Thoracic aorta (tissue), 2 donors: ENCODE results near the gene PIP4P1. TPM values are rescaled to one million over a fixed set of nuclear protein-coding genes. Genes with fewer than 3 reads are reported as not detected.

ENCODE experiments used
- ATAC-seq: fragments of 150-250 bp; one replicate; pipeline ENCODE4 v1.8.0; 2017; ENCODE audit warnings: low read depth; ENCODE audit not compliant: insufficient number of reproducible peaks, low FRiP score
- DNase-seq: peaks from one replicate; pipeline ENCODE4 v3.0.0-alpha.2; 2020; ENCODE audit warnings: low spot score
- H3K27ac ChIP-seq, 2 donors: fragments of 200-600 bp; sonication (generic); 1 replicate in 1 of 2; 2 replicates in 1 of 2; pipeline ENCODE4 v1.5.1; 2016; ENCODE audit warnings: mild to moderate bottlenecking in 2 of 2, moderate library complexity in 2 of 2
- H3K27me3 ChIP-seq: fragments of 200-600 bp; sonication (generic); replicated peaks from 2 replicates; pipeline ENCODE4 v1.6.0; 2016; ENCODE audit warnings: mild to moderate bottlenecking; ENCODE audit not compliant: insufficient read depth
- H3K36me3 ChIP-seq: fragments of 200-600 bp; sonication (generic); one replicate; pipeline ENCODE4 v1.5.1; 2016
- H3K4me1 ChIP-seq, 2 donors: fragments of 200-600 bp; sonication (generic); 1 replicate in 1 of 2; 2 replicates in 1 of 2; pipeline versions ENCODE4 v1.5.1 to v1.6.0; 2016; ENCODE audit warnings: low read depth in 2 of 2, mild to moderate bottlenecking in 1 of 2; ENCODE audit not compliant: control insufficient read depth in 1 of 2
- H3K4me3 ChIP-seq: fragments of 200-600 bp; sonication (generic); 2 replicates; pipeline ENCODE4 v1.5.1; 2016; ENCODE audit warnings: mild to moderate bottlenecking
- H3K9me3 ChIP-seq: fragments of 200-600 bp; sonication (generic); 2 replicates; pipeline ENCODE4 v1.5.1; 2016
- total RNA-seq, 2 donors: library from RNA; depleted of rRNA; stranded (reverse); fragments of >200 nt; gene quantifications; one replicate each; pipeline versions ENCODE4 v1.1.0 to v1.2.3, GENCODE V29; 2016
- TF ChIP-seq, protein P1 (sequence below): fragments of 200-600 bp; sonication (generic); IDR thresholded peaks from one replicate; pipeline ENCODE4 v1.5.1; 2019; ENCODE audit warnings: antibody characterized with exemption

PIP4P1 gene
- total RNA-seq, 2 donors from 2014 or later = 11.6 to 13.8 TPM

DNA sequence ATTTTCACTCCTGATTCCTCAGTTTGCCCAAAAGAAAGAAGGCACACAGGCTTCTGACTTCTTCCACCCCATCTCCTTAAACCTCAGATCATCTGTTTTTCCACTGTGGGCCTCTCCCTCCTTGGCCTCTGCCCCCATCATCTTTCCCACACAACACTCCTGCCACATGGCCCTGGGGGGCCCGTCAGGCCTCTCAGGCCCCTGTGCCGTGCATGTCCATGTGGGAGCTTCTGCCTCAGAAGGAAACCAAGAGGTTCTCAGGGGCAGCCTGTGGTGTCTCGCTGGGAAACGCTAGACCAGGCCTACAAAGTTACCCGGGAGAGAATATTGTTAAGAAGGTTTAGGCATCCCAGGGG lies 33.2 kb downstream of the PIP4P1 start:
- Histone ChIP-seq H3K4me1 (no peaks in the 10 kb centered on the region), H3K4me3 (no peak overlapping the region), H3K27me3 (no peaks in the 10 kb centered on the region), H3K9me3 (no peaks in the 10 kb centered on the region), H3K36me3 (no peaks in the 10 kb centered on the region), H3K27ac (no peak overlapping the region)
- TF ChIP-seq, protein P1, sequence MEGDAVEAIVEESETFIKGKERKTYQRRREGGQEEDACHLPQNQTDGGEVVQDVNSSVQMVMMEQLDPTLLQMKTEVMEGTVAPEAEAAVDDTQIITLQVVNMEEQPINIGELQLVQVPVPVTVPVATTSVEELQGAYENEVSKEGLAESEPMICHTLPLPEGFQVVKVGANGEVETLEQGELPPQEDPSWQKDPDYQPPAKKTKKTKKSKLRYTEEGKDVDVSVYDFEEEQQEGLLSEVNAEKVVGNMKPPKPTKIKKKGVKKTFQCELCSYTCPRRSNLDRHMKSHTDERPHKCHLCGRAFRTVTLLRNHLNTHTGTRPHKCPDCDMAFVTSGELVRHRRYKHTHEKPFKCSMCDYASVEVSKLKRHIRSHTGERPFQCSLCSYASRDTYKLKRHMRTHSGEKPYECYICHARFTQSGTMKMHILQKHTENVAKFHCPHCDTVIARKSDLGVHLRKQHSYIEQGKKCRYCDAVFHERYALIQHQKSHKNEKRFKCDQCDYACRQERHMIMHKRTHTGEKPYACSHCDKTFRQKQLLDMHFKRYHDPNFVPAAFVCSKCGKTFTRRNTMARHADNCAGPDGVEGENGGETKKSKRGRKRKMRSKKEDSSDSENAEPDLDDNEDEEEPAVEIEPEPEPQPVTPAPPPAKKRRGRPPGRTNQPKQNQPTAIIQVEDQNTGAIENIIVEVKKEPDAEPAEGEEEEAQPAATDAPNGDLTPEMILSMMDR = no peak
- ATAC-seq (no peak), DNase-seq (no peak)

DNA sequence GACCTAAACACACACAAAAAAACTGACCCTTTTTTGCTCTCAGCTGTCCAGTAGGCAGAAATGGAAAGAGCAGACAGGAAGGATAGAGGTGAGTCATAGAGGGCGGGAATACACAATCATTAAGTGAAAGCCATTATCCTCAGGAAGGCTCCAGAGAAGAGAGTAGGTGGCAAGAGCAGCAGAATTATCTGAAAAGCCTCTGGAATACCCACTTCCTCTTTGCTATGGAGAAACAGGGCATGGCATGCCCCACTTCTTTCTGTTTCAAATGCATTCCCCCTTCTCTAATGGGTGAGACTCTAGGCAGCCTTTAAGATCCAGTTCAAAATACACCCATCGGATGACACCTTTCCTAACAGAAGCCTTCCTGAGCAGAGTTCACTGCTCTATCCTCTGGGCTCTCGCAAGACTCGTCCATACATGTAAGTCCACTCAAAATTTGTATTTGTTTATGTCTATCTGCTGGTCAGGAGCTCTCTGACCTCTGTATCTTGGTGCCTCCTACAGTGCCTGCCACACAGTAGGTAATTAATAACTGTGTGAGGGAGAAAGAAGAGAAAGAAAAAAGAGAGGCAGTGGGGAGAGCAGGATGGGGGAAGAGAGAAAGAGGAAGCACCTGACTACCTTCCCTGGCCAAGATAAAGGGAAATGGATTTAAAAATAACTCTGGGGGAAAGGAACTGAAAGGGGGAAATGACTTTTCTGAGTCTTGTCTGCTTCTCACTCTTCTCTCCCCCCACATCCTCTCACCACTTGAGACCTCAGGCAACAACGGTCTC lies 33.8 kb downstream of the PIP4P1 start:
- H3K27me3 ChIP-seq = no peaks in the 10 kb centered on the region
- TF ChIP-seq, protein P1 = no peak
- H3K4me1 ChIP-seq = no peaks in the 10 kb centered on the region
- H3K4me3 ChIP-seq = no peak overlapping the region
- no peak overlapping the region for H3K27ac ChIP-seq
- no peaks in the 10 kb centered on the region for H3K9me3 ChIP-seq
- DNase-seq = no peak
- no peaks in the 10 kb centered on the region for H3K36me3 ChIP-seq
- ATAC-seq = no peak

DNA sequence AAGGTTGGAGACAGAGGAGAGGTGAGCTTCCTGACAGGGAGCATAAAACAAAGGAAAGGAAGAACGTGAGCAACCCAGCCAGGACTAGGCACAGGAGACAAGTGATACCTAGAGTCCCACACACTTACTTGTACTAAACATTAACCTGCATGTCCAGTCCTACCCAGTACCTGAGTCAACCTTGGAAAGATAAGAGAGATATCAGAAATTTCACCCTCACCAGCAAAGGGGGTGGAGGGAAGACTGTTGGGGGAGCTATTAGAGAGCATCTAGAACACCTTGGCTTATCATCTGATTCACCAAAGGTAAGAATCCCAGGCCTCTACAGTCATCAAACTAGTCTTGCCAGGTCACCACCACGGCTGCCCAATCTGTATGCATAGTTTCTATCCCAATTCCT lies 36.4 kb downstream of the PIP4P1 start:
- Histone ChIP-seq H3K27me3 (no peaks in the 10 kb centered on the region), H3K4me3 (no peak overlapping the region), H3K9me3 (no peaks in the 10 kb centered on the region), H3K27ac (no peak overlapping the region), H3K36me3 (no peaks in the 10 kb centered on the region), H3K4me1 (no peaks in the 10 kb centered on the region)
- DNase-seq = no peak
- ATAC-seq = no peak
- TF ChIP-seq, protein P1 = no peak

DNA sequence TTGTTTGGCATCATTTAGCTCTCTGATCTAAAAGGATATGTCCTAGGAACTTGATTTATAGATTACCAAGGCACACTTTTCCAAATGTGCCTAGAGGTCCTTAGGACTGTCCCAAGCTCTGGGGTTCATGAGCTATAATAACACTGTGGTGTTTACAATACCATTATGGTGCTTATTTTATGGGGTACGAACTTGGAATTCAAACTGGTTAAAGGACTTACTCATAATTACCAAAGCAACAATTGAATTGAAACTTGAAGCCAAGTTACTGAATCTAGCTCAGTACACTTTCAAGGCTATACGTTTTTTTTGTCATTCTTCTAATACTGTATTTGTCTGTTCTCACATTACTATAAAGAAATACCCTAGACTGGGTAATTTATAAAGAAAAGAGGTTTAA lies 38.3 kb downstream of the PIP4P1 start:
- no peaks in the 10 kb centered on the region for H3K4me1 ChIP-seq
- H3K4me3 ChIP-seq = no peak overlapping the region
- no peak overlapping the region for H3K27ac ChIP-seq
- no peak for ATAC-seq
- H3K27me3 ChIP-seq = no peaks in the 10 kb centered on the region
- TF ChIP-seq, protein P1 = no peak
- no peaks in the 10 kb centered on the region for H3K9me3 ChIP-seq
- H3K36me3 ChIP-seq = no peaks in the 10 kb centered on the region
- DNase-seq = no peak

DNA sequence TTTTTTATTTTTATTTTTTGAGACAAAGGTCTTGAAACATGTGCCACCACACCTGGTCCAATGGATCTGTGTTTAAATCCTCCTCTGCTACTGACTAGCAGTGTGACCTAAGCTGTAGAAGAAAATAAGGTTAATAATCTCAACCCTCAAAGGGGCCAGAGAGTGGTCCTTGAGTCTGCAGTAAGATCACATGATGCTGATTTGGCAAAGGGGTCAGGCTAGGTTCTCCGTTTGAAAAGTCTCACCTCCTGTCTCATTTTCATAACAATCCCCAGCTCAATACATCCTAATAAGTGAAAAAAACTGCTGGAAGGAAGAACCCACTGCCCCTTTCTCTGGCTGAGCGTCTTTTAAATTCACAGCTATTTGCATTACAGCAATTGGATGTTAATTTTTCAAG lies 40.0 kb downstream of the PIP4P1 start:
- no peak overlapping the region for H3K27ac ChIP-seq
- TF ChIP-seq, protein P1 = no peak
- H3K9me3 ChIP-seq = no peaks in the 10 kb centered on the region
- no peaks in the 10 kb centered on the region for H3K4me1 ChIP-seq
- H3K27me3 ChIP-seq = no peaks in the 10 kb centered on the region
- H3K36me3 ChIP-seq = no peaks in the 10 kb centered on the region
- no peak for ATAC-seq
- H3K4me3 ChIP-seq = no peak overlapping the region
- no peak for DNase-seq
